ENCODE data around the gene EEF2K.

- TF ChIP-seq SUZ12 (IDR thresholded peaks at IDR 0.05; ENCODE audit: extremely low read depth, insufficient read depth, insufficient read length) (no peak), YY1 (IDR thresholded peaks at IDR 0.05; ENCODE audit: insufficient read depth, insufficient read length) (no peak), ZNF274 (IDR thresholded peaks at IDR 0.05; ENCODE audit: low read depth, low read length) (no peak)
Measured at GRCh38 chr16:22250522-22250921, 44.4 kb downstream of the EEF2K start.

Data from NT2/D1 (cell line).